ENCODE measurements around the gene NNAT. TPM values are rescaled to one million over a fixed set of nuclear protein-coding genes. Genes with fewer than 3 reads are reported as not detected.

The NNAT gene
- total RNA-seq, 1 donor from 2014 or later = 0.43 TPM

DNA sequence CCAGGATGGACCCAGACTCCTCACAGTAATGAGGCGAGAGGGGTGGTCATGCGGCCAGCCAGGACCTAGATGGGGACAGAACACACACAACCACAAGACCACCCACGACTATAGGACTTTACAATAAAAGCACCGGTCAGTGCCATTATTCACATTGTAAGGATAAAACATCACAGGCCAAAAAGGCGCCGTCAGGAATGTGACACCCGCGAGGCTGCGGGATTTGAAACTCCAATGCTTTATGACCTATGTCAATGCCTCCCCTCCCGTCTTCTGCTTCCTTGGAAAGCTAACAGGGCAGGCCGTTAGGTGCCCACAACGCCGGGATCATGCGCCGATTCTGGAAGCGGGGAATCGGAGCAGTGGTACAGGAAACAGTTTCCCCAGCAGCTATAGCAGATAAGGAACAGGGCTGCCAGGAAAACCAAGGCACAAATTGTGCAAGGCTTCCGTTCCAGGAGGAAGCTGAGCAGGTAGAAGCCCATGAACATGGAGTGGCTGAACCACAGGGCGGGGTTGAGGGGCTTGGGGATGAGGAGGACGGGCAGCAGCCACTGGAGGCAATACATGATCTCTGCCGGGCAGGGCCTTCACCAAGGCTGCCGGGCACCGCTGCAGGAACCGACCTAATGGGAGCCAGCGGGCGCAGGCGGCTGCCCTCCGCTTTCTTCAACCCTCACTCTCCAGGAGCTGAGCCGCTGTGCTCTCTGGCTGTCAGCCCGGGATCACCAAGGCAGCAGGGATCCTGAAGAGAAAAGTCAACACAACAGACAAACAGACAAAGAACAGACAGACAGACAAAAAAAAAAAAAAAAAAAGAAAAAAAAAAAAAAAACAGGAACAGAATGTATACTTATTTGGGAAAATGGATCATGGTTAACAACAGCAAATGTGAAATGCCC, 2.2 kb upstream of the NNAT start:
- Histone ChIP-seq H3K27ac (peak overlapping the region; percentile 24), H3K4me1 (peaks cover 44% of the 10 kb centered on the region), H3K4me3 (no peak overlapping the region), H3K36me3 (peaks cover 19% of the 10 kb centered on the region), H3K9me3 (no peaks in the 10 kb centered on the region), H3K27me3 (no peaks in the 10 kb centered on the region)
- intact Hi-C loops (cut with DNase I) = loop anchor here (10.0 kb wide), 1 partner anchor 104 kb away; no protein-coding TSS in a partner anchor
- ATAC-seq (peak; percentile 48), DNase-seq (peak; percentile 72)
- TF ChIP-seq, protein P1, sequence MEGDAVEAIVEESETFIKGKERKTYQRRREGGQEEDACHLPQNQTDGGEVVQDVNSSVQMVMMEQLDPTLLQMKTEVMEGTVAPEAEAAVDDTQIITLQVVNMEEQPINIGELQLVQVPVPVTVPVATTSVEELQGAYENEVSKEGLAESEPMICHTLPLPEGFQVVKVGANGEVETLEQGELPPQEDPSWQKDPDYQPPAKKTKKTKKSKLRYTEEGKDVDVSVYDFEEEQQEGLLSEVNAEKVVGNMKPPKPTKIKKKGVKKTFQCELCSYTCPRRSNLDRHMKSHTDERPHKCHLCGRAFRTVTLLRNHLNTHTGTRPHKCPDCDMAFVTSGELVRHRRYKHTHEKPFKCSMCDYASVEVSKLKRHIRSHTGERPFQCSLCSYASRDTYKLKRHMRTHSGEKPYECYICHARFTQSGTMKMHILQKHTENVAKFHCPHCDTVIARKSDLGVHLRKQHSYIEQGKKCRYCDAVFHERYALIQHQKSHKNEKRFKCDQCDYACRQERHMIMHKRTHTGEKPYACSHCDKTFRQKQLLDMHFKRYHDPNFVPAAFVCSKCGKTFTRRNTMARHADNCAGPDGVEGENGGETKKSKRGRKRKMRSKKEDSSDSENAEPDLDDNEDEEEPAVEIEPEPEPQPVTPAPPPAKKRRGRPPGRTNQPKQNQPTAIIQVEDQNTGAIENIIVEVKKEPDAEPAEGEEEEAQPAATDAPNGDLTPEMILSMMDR (IDR thresholded peaks at IDR 0.05) = no peak

DNA sequence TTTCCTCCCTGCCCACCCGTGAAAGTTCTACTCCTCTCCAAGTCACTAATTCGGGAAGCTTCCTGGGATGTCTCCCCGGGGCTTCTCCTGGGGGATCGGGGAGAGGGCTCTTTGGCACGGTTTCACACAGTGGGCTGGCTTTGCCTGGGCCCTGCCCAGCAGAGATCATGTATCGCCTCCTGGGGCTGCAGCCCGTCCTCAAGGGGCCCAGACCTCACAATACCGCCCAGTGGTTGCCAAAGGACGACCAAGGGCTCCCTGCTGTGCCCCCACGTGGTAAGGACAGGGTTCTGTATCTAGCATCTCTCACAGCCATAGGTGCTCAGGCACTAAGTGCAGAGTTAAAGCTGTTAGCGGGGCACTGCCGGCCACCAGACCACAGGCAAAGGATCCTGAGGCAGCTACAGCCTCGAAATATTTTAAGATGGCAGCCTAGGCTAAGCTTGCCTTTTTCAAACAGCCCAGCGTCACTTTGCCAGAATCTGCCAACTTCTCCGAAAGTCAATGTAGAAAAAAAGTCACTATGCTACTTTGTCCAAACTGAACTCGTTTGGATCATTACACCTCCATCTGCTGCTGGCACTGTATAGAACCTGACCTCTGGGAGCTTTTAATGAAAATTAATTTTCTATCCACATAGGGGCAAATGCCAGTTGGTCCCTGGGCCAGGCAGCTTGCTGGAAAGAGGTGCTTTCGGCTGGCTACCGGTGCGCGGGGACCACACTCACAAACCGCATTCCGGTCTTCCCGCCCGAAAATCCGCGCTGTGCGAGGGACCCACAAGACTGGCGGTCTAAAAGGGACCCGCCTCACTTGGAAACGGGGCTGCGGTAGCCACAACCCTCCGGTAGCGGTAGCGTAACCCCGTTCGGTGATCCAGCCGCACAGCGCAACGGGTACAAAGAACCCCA, 1.3 kb upstream of the NNAT start:
- intact Hi-C loops (cut with DNase I) = loop anchor here (10.0 kb wide), 1 partner anchor 105 kb away; no protein-coding TSS in a partner anchor

DNA sequence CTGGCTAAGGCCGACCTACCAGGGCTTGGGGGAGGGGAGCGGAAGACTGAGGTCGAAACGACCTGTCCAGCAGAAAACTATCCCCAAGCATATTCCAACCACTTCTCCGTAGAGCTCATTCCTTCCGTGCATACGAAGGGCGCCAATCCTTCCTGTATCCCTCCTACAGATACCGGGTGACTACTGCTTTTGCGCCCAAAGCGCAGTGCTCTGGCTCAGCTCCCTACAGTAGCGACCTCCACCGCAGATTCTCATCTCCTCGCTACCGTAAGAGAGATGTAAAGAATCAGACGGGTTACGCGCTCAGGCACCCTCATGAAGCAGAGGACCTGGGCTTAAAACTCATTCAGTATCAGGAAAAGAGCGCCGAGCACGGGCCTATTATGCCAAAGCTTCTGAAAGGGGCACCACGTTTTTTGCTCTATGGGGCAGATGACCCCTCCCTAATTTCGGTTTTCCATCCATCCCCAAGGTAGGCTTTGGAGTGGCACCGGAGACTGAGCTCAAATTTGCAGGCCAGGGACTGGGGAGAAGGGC, 563 bp upstream of the NNAT start:
- Histone ChIP-seq H3K9me3 (no peaks in the 10 kb centered on the region), H3K27me3 (no peaks in the 10 kb centered on the region), H3K36me3 (peaks cover 5% of the 10 kb centered on the region), H3K27ac (no peak overlapping the region), H3K4me3 (no peak overlapping the region), H3K4me1 (peaks cover 60% of the 10 kb centered on the region)
- no peak for DNase-seq
- no peak for ATAC-seq
- intact Hi-C loops (cut with DNase I) = no loop called here
- TF ChIP-seq, protein P1 (IDR thresholded peaks at IDR 0.05) = no peak

More for the DNA sequence above, 1.3 kb upstream of the NNAT start:
- TF ChIP-seq, protein P1 (IDR thresholded peaks at IDR 0.05) = peak; percentile 7
- Histone ChIP-seq H3K36me3 (peaks cover 11% of the 10 kb centered on the region), H3K9me3 (no peaks in the 10 kb centered on the region), H3K27me3 (no peaks in the 10 kb centered on the region), H3K4me3 (no peak overlapping the region), H3K27ac (no peak overlapping the region), H3K4me1 (peaks cover 52% of the 10 kb centered on the region)
- DNase-seq = no peak
- ATAC-seq = peak; percentile 3

DNA sequence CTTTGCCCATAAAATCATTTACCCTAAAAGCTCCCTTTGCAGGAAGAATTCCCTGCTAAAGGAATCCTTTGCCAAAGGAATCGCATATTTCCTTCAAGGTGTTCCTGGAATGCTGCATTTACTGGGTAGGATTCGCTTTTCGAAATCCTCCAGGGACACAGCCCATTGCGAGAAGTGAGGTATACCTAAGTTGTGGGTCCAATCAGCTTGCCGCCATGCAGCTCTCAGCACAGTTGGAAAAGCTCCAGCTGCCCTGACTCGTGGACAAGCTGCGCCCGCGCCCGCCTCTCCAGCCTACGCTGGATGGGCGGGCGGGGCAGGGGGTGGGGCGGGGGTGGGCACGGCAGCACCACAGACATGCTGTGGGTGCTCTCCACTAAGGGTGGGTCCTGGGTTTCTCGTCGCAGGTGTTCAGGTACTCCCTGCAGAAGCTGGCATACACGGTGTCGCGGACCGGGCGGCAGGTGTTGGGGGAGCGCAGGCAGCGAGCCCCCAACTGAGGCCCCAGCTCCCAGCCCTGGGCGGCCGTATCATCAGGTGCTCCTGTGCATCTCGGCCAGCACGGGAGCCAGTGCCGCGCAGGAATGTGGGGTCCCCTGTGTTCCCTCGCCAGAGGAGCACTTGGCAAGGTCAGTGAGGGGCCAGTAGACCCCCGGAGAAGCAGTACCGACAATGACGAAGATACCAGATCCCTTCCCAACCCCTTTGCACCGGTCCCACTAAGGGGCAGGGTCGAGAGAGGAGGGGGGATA, 1.4 kb downstream of the NNAT start:
- ATAC-seq = peak; percentile 76
- Histone ChIP-seq H3K27ac (no peak overlapping the region), H3K4me1 (peaks cover 62% of the 10 kb centered on the region), H3K9me3 (no peaks in the 10 kb centered on the region), H3K36me3 (peaks cover 4% of the 10 kb centered on the region), H3K27me3 (no peaks in the 10 kb centered on the region), H3K4me3 (peak overlapping the region; percentile 34)
- intact Hi-C loops (cut with DNase I) = no loop called here
- TF ChIP-seq, protein P1 (IDR thresholded peaks at IDR 0.05) = no peak
- peak; percentile 88 for DNase-seq

DNA sequence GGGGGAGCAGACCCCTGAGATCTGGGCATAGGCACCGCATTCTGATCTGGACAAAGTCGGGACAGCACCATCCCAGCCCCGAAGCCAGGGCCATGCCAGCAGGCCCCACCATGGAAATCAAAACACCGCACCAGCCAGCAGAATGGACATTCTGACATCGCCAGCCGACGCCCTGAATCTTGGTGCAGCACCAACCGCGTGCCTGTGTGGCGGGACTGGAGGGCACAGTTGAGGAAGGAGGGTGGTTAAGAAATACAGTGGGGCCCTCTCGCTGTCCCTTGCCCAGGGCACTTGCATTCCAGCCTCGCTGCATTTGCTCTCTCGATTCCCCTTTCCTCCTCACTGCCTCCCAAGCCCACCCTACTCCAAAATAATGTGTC, 2.0 kb downstream of the NNAT start:
- DNase-seq (no peak), ATAC-seq (no peak)
- no peaks in the 10 kb centered on the region for H3K36me3 ChIP-seq
- no peaks in the 10 kb centered on the region for H3K9me3 ChIP-seq
- TF ChIP-seq, protein P1 (IDR thresholded peaks at IDR 0.05) = no peak
- H3K27me3 ChIP-seq = no peaks in the 10 kb centered on the region
- H3K27ac ChIP-seq = no peak overlapping the region
- peaks cover 61% of the 10 kb centered on the region for H3K4me1 ChIP-seq
- intact Hi-C loops (cut with DNase I) = no loop called here
- no peak overlapping the region for H3K4me3 ChIP-seq
